OCI-LY7 (cell line): ENCODE measurements around the gene PLCB1. TPM values are rescaled to one million over a fixed set of nuclear protein-coding genes. Genes with fewer than 3 reads are reported as not detected.

Experiments used
- BruUV-seq: library from RNA; stranded (reverse); fragments of 400-500 nt; replicated peaks from 2 replicates; lab custom pipeline; 2021; lab: Mats Ljungman, UMichigan
- CTCF ChIA-PET: fragments of 300-600 bp; sonication (Branson Sonifier 250); formaldehyde crosslinking; loops from one replicate; lab custom pipeline; 2022; ENCODE audit warnings: antibody characterized with exemption; ENCODE audit not compliant: unreplicated experiment; lab: Charles Lee
- POLR2A ChIA-PET: fragments of 300-600 bp; sonication (Branson Sonifier 250); formaldehyde crosslinking; loops from one replicate; lab custom pipeline; 2022; ENCODE audit warnings: antibody characterized with exemption; lab: Charles Lee
- DNase-seq: peaks from one replicate; pipeline ENCODE4 v3.0.0-alpha.2; 2015; ENCODE audit warnings: low spot score
- H2AFZ ChIP-seq: fragments of 200-600 bp; sonication (generic), shearing (Covaris generic); 2 replicates; pipeline ENCODE4 v1.6.1; 2014; ENCODE audit warnings: mild to moderate bottlenecking, antibody characterized with exemption, low read length, moderate library complexity
- H3K27ac ChIP-seq: fragments of 200-600 bp; sonication (generic); 2 replicates; pipeline ENCODE4 v1.5.1; 2014; ENCODE audit warnings: mixed run types, low read depth, mild to moderate bottlenecking, moderate library complexity, low read length, inconsistent platforms; ENCODE audit not compliant: poor library complexity, severe bottlenecking
- H3K36me3 ChIP-seq: fragments of 200-600 bp; sonication (generic); 2 replicates; pipeline ENCODE4 v1.6.1; 2014; ENCODE audit warnings: mild to moderate bottlenecking, antibody characterized with exemption, low read length, moderate library complexity, mixed read lengths; ENCODE audit not compliant: insufficient read depth
- H3K4me1 ChIP-seq: fragments of 200-600 bp; sonication (generic); 2 replicates; pipeline ENCODE4 v1.5.1; 2014; ENCODE audit warnings: mild to moderate bottlenecking, low read length; ENCODE audit not compliant: insufficient read depth, poor library complexity, severe bottlenecking
- H3K4me2 ChIP-seq: fragments of 200-600 bp; sonication (generic); 2 replicates; pipeline ENCODE4 v1.6.1; 2014; ENCODE audit warnings: mild to moderate bottlenecking, low read length
- H3K4me3 ChIP-seq: fragments of 200-600 bp; sonication (generic); 2 replicates; pipeline ENCODE4 v1.5.1; 2014; ENCODE audit warnings: mild to moderate bottlenecking, low read depth, low read length; ENCODE audit not compliant: poor library complexity, severe bottlenecking
- H3K79me2 ChIP-seq: fragments of 200-600 bp; sonication (generic); 2 replicates; pipeline ENCODE4 v1.6.1; 2016; ENCODE audit warnings: low read depth, mild to moderate bottlenecking, low read length, moderate library complexity, mixed read lengths; ENCODE audit not compliant: insufficient read depth
- H3K9me2 ChIP-seq: fragments of 200-600 bp; sonication (generic); 2 replicates; pipeline ENCODE4 v1.6.1; 2016; ENCODE audit warnings: mild to moderate bottlenecking, low read length, mixed read lengths; ENCODE audit not compliant: insufficient read depth
- H3K9me3 ChIP-seq: fragments of 200-600 bp; sonication (generic); 2 replicates; pipeline ENCODE4 v1.6.1; 2014; ENCODE audit warnings: mild to moderate bottlenecking, mixed run types, low read length, mixed read lengths
- H4K20me1 ChIP-seq: fragments of 200-600 bp; sonication (generic); 2 replicates; pipeline ENCODE4 v1.6.1; 2014; ENCODE audit warnings: mild to moderate bottlenecking, antibody characterized with exemption, low read length, moderate library complexity, mixed read lengths; ENCODE audit not compliant: insufficient read depth
- CTCF ChIP-seq: fragments of 200-600 bp; sonication (generic); conservative IDR thresholded peaks from 2 replicates; pipeline ENCODE4 v1.5.1; 2014; ENCODE audit warnings: mild to moderate bottlenecking, antibody characterized with exemption, low read length, moderate library complexity, mixed read lengths
- EZH2phosphoT487 ChIP-seq: fragments of 200-600 bp; sonication (generic); IDR thresholded peaks from 2 replicates; pipeline ENCODE4 v1.6.1; 2018; ENCODE audit warnings: low read depth, borderline replicate concordance, mild to moderate bottlenecking, mixed run types, antibody characterized with exemption, low read length, moderate library complexity, mixed read lengths
- intact Hi-C: fragments of 100-400 bp; cut with micrococcal nuclease; formaldehyde crosslinking; loops from one replicate; pipeline ENCODE4 v1.10.0; 2022; ENCODE audit not compliant: unreplicated experiment
- total RNA-seq, 2 experiments: library from RNA; depleted of rRNA in 1 of 2; stranded (reverse); fragments of >200 nt in 1 of 2; shearing (Covaris generic) in 1 of 2; gene quantifications; 2 replicates each; pipeline ENCODE4 v1.2.3, GENCODE V29; 2014 to 2022

Gene PLCB1
- total RNA-seq, 2 experiments from 2014 or later = 14.6 to 30.5 TPM

GRCh38 chr20:8714206-8714605 is 582.1 kb downstream of the PLCB1 start:
- Histone ChIP-seq H3K9me3 (no peaks in the 10 kb centered on the region), H3K4me2 (no peak overlapping the region), H3K27ac (no peak overlapping the region), H3K4me3 (no peak overlapping the region), H3K9me2 (no peaks in the 10 kb centered on the region), H3K79me2 (no peaks in the 10 kb centered on the region), H4K20me1 (no peaks in the 10 kb centered on the region), H3K36me3 (no peaks in the 10 kb centered on the region), H3K4me1 (no peaks in the 10 kb centered on the region), H2AFZ (no peak overlapping the region)
- TF ChIP-seq EZH2phosphoT487 (no peak), CTCF (no peak)
- intact Hi-C loops = no loop called here
- ChIA-PET POLR2A (interaction anchor here (1.0 kb wide), 2 partner anchors 10 to 18 kb away, joined by 3 to 4 read pairs; no protein-coding TSS in a partner anchor), CTCF (no interaction called here)
- no peak for DNase-seq
- BruUV-seq = no TSS peak

GRCh38 chr20:8718279-8718678 is 586.2 kb downstream of the PLCB1 start:
- POLR2A ChIA-PET = interaction anchor here (0.6 to 1.1 kb wide), 3 partner anchors 31 to 674 kb away, joined by 3 read pairs; no protein-coding TSS in a partner anchor
- no peak overlapping the region for H3K27ac ChIP-seq
- H3K4me1 ChIP-seq = peaks cover 7% of the 10 kb centered on the region
- H3K9me3 ChIP-seq = no peaks in the 10 kb centered on the region
- H3K4me2 ChIP-seq = no peak overlapping the region
- H3K4me3 ChIP-seq = no peak overlapping the region
- BruUV-seq = no TSS peak
- intact Hi-C loops = no loop called here
- H3K9me2 ChIP-seq = no peaks in the 10 kb centered on the region
- no peaks in the 10 kb centered on the region for H3K79me2 ChIP-seq
- DNase-seq = no peak
- H4K20me1 ChIP-seq = no peaks in the 10 kb centered on the region
- H2AFZ ChIP-seq = no peak overlapping the region
- no peak for TF ChIP-seq CTCF
- TF ChIP-seq EZH2phosphoT487 = no peak
- CTCF ChIA-PET = interaction anchor here (0.5 kb wide), 1 partner anchor 699 kb away, joined by 3 read pairs; no protein-coding TSS in a partner anchor
- H3K36me3 ChIP-seq = no peaks in the 10 kb centered on the region

- Histone ChIP-seq H3K79me2 (no peaks in the 10 kb centered on the region), H3K27ac (no peak overlapping the region), H3K9me3 (no peaks in the 10 kb centered on the region), H3K4me3 (no peak overlapping the region), H3K4me2 (no peak overlapping the region), H4K20me1 (no peaks in the 10 kb centered on the region), H2AFZ (0 out of 2 replicates have a peak overlapping the region, but pooled peaks have one; percentile 29), H3K36me3 (no peaks in the 10 kb centered on the region), H3K4me1 (peaks cover 7% of the 10 kb centered on the region), H3K9me2 (no peaks in the 10 kb centered on the region)
- POLR2A ChIA-PET = interaction anchor here (0.6 to 1.0 kb wide), 2 partner anchors 179 to 592 kb away, joined by 3 to 4 read pairs; no protein-coding TSS in a partner anchor
- intact Hi-C loops = loop anchor here (2.0 to 5.0 kb wide), 4 partner anchors 183 to 783 kb away; no protein-coding TSS in a partner anchor
- no TSS peak for BruUV-seq
- DNase-seq = no peak
- TF ChIP-seq CTCF (no peak), EZH2phosphoT487 (no peak)
- CTCF ChIA-PET = interaction anchor here (1.8 kb wide), 1 partner anchor 784 kb away, joined by 6 read pairs; no protein-coding TSS in a partner anchor
Observed at GRCh38 chr20:8720089-8720488, 588.0 kb downstream of the PLCB1 start.
